ENCODE measurements around the gene KIF16B.

DNA sequence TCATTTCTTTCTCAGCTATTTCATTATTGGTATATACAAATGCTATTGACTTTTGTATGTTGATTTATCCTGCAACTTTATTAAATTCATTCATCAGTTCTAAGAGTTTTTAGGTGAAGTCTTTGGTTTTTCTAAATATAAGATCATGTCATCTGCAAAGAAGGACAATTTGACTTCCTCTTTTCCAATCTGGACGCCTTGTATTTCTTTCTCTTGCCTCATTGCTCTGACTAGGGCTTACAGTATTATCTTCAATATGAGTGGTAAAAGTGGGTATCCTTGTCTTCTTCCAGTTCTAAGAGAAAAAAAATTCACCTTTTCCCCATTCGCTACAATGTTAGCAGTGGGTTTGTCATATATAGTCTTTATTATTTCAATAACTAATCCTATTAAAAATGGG, 38.0 kb downstream of the KIF16B start:
- TF ChIP-seq, protein P1, sequence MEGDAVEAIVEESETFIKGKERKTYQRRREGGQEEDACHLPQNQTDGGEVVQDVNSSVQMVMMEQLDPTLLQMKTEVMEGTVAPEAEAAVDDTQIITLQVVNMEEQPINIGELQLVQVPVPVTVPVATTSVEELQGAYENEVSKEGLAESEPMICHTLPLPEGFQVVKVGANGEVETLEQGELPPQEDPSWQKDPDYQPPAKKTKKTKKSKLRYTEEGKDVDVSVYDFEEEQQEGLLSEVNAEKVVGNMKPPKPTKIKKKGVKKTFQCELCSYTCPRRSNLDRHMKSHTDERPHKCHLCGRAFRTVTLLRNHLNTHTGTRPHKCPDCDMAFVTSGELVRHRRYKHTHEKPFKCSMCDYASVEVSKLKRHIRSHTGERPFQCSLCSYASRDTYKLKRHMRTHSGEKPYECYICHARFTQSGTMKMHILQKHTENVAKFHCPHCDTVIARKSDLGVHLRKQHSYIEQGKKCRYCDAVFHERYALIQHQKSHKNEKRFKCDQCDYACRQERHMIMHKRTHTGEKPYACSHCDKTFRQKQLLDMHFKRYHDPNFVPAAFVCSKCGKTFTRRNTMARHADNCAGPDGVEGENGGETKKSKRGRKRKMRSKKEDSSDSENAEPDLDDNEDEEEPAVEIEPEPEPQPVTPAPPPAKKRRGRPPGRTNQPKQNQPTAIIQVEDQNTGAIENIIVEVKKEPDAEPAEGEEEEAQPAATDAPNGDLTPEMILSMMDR (IDR thresholded peaks at IDR 0.05) = no peak
- TF ChIP-seq POLR2A (IDR thresholded peaks at IDR 0.05) = no peak
